Stimulated activated naive CD8-positive, alpha-beta T cell treated with anti-CD3 and anti-CD28 coated beads, Interleukin-15, Interleukin-2, amounts not matched to agents 100 U/mL and 50 U/mL, for 24 hours (primary cell): ENCODE data around the gene EFHC1.

ENCODE experiments used
- ATAC-seq: fragments of 150-1000 bp; cut with Tn5 transposase; one replicate; pipeline ENCODE4 v1.10.0; 2021
- DNase-seq: peaks from one replicate; pipeline ENCODE4 v3.0.0; 2021

EFHC1 gene

GRCh38 chr6:52539607-52540006, 119.5 kb downstream of the EFHC1 start:
- DNase-seq (no peak), ATAC-seq (no peak)

GRCh38 chr6:52540286-52540902, 120.3 kb downstream of the EFHC1 start:
- DNase-seq: no peak
- no peak for ATAC-seq

GRCh38 chr6:52541135-52541534, 121.0 kb downstream of the EFHC1 start:
- no peak for ATAC-seq
- DNase-seq: no peak

GRCh38 chr6:52543262-52543661, 123.1 kb downstream of the EFHC1 start:
- DNase-seq (no peak), ATAC-seq (no peak)

GRCh38 chr6:52543729-52544601, 123.8 kb downstream of the EFHC1 start:
- DNase-seq (no peak), ATAC-seq (no peak)

- DNase-seq (no peak), ATAC-seq (no peak)
Observed at GRCh38 chr6:52544602-52545405, 124.7 kb downstream of the EFHC1 start.

GRCh38 chr6:52545406-52546119, 125.4 kb downstream of the EFHC1 start:
- DNase-seq (no peak), ATAC-seq (no peak)

- DNase-seq (no peak), ATAC-seq (peak; percentile 23)
Observed at GRCh38 chr6:52546192-52546591, 126.0 kb downstream of the EFHC1 start.

GRCh38 chr6:52546678-52547077, 126.5 kb downstream of the EFHC1 start:
- DNase-seq: no peak
- no peak for ATAC-seq

- no peak for ATAC-seq
- no peak for DNase-seq
Observed at GRCh38 chr6:52547647-52548352, 127.7 kb downstream of the EFHC1 start.

- DNase-seq (no peak), ATAC-seq (no peak)
Observed at GRCh38 chr6:52548353-52548713, 128.2 kb downstream of the EFHC1 start.

GRCh38 chr6:52548999-52549398, 128.9 kb downstream of the EFHC1 start:
- DNase-seq: no peak
- ATAC-seq: no peak

GRCh38 chr6:52549428-52549827, 129.3 kb downstream of the EFHC1 start:
- DNase-seq (no peak), ATAC-seq (no peak)

GRCh38 chr6:52550014-52550575, 130.0 kb downstream of the EFHC1 start:
- DNase-seq: no peak
- no peak for ATAC-seq

- no peak for ATAC-seq
- DNase-seq: no peak
Observed at GRCh38 chr6:52550870-52551269, 130.7 kb downstream of the EFHC1 start.

- DNase-seq (no peak), ATAC-seq (no peak)
Observed at GRCh38 chr6:52551483-52552277, 131.5 kb downstream of the EFHC1 start.

GRCh38 chr6:52552278-52552643, 132.1 kb downstream of the EFHC1 start:
- ATAC-seq (no peak), DNase-seq (no peak)

GRCh38 chr6:52553158-52553557, 133.0 kb downstream of the EFHC1 start:
- ATAC-seq (no peak), DNase-seq (no peak)

GRCh38 chr6:52553719-52554118, 133.6 kb downstream of the EFHC1 start:
- no peak for ATAC-seq

GRCh38 chr6:52554684-52555280, 134.6 kb downstream of the EFHC1 start:
- DNase-seq (no peak), ATAC-seq (no peak)

More at GRCh38 chr6:52553719-52554118, 133.6 kb downstream of the EFHC1 start:
- DNase-seq: no peak
